Measurements from ENCODE around the gene CCDC92. TPM values are rescaled to one million over a fixed set of nuclear protein-coding genes. Genes with fewer than 3 reads are reported as not detected.

CCDC92 gene
- total RNA-seq, 1 donor from 2014 or later, result 31.0 TPM

- peak in 1 of 2 donors; percentile 61 for DNase-seq (ENCODE audit: low spot score in 2 of 2)
- Histone ChIP-seq H3K27me3 (no peaks in the 10 kb centered on the region), H3K4me1 (peaks cover 0 to 3% of the 10 kb centered on the region in 2 donors), H3K4me3 (no peak overlapping the region), H3K9me3 (no peaks in the 10 kb centered on the region), H3K27ac (no peak overlapping the region), H3K36me3 (peaks cover 25 to 61% of the 10 kb centered on the region in 2 donors)
- TF ChIP-seq, protein P1, sequence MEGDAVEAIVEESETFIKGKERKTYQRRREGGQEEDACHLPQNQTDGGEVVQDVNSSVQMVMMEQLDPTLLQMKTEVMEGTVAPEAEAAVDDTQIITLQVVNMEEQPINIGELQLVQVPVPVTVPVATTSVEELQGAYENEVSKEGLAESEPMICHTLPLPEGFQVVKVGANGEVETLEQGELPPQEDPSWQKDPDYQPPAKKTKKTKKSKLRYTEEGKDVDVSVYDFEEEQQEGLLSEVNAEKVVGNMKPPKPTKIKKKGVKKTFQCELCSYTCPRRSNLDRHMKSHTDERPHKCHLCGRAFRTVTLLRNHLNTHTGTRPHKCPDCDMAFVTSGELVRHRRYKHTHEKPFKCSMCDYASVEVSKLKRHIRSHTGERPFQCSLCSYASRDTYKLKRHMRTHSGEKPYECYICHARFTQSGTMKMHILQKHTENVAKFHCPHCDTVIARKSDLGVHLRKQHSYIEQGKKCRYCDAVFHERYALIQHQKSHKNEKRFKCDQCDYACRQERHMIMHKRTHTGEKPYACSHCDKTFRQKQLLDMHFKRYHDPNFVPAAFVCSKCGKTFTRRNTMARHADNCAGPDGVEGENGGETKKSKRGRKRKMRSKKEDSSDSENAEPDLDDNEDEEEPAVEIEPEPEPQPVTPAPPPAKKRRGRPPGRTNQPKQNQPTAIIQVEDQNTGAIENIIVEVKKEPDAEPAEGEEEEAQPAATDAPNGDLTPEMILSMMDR (IDR thresholded peaks at IDR 0.05), result no peak
- intact Hi-C loops (cut with DNase I), result no loop called here
Measured at GRCh38 chr12:123936956-123937706, 35.5 kb downstream of the CCDC92 start.

- intact Hi-C loops (cut with DNase I), result no loop called here
- TF ChIP-seq, protein P1 (IDR thresholded peaks at IDR 0.05), result no peak
Measured at GRCh38 chr12:123936471-123936870, 36.2 kb downstream of the CCDC92 start.

GRCh38 chr12:123935956-123936355, 36.7 kb downstream of the CCDC92 start:
- Histone ChIP-seq H3K27ac (no peak overlapping the region), H3K36me3 (peaks cover 22 to 49% of the 10 kb centered on the region in 2 donors), H3K9me3 (no peaks in the 10 kb centered on the region), H3K4me3 (no peak overlapping the region), H3K4me1 (no peaks in the 10 kb centered on the region), H3K27me3 (no peaks in the 10 kb centered on the region)
- intact Hi-C loops (cut with DNase I), result no loop called here
- TF ChIP-seq, protein P1 (IDR thresholded peaks at IDR 0.05), result no peak
- DNase-seq (ENCODE audit: low spot score in 2 of 2), result no peak

More at GRCh38 chr12:123936471-123936870, 36.2 kb downstream of the CCDC92 start:
- H3K4me1 ChIP-seq, result no peaks in the 10 kb centered on the region
- no peak for DNase-seq (ENCODE audit: low spot score in 2 of 2)
- no peaks in the 10 kb centered on the region for H3K9me3 ChIP-seq
- no peaks in the 10 kb centered on the region for H3K27me3 ChIP-seq
- H3K4me3 ChIP-seq, result no peak overlapping the region
- H3K36me3 ChIP-seq, result peaks cover 25 to 54% of the 10 kb centered on the region in 2 donors
- no peak overlapping the region for H3K27ac ChIP-seq

GRCh38 chr12:123934829-123935228, 37.8 kb downstream of the CCDC92 start:
- Histone ChIP-seq H3K27me3 (no peaks in the 10 kb centered on the region), H3K4me3 (no peak overlapping the region), H3K27ac (no peak overlapping the region), H3K9me3 (no peaks in the 10 kb centered on the region), H3K4me1 (no peaks in the 10 kb centered on the region), H3K36me3 (peaks cover 18 to 38% of the 10 kb centered on the region in 2 donors)
- intact Hi-C loops (cut with DNase I), result no loop called here
- TF ChIP-seq, protein P1 (IDR thresholded peaks at IDR 0.05), result no peak
- DNase-seq (ENCODE audit: low spot score in 2 of 2), result peak in 1 of 2 donors; percentile 53

GRCh38 chr12:123934016-123934620, 38.5 kb downstream of the CCDC92 start:
- Histone ChIP-seq H3K9me3 (no peaks in the 10 kb centered on the region), H3K4me1 (no peaks in the 10 kb centered on the region), H3K27me3 (no peaks in the 10 kb centered on the region), H3K36me3 (peaks cover 16 to 30% of the 10 kb centered on the region in 2 donors), H3K27ac (no peak overlapping the region), H3K4me3 (no peak overlapping the region)
- TF ChIP-seq, protein P1 (IDR thresholded peaks at IDR 0.05), result no peak
- intact Hi-C loops (cut with DNase I), result no loop called here
- DNase-seq (ENCODE audit: low spot score in 2 of 2), result peak in 1 of 2 donors; percentile 48
